Keratinocyte (primary cell): ENCODE results near the gene STUB1. TPM values are rescaled to one million over a fixed set of nuclear protein-coding genes. Genes with fewer than 3 reads are reported as not detected.

ENCODE experiments used
- DNase-seq: peaks from one replicate; pipeline ENCODE4 v3.0.0-alpha.2; 2011; ENCODE audit warnings: low read depth, missing footprints, low spot score
- FAIRE-seq: peaks from 2 replicates; lab custom pipeline; 2011; peaks lifted over from hg19 to GRCh38; lab: Jason Lieb, UNC
- H2AFZ ChIP-seq: 2 replicates; pipeline ENCODE4 v1.6.0; 2012; ENCODE audit warnings: low read length, control low read depth, inconsistent platforms; ENCODE audit not compliant: control insufficient read depth
- H3K27ac ChIP-seq: 2 replicates; pipeline ENCODE4 v1.5.1; 2011; ENCODE audit warnings: low read length; ENCODE audit not compliant: control insufficient read depth, insufficient read depth
- H3K27me3 ChIP-seq: 3 replicates; pipeline ENCODE4 v1.6.0; 2011; ENCODE audit warnings: low read length; ENCODE audit not compliant: control insufficient read depth, insufficient read depth; ENCODE audit errors: extremely low read depth
- H3K36me3 ChIP-seq, 2 experiments: 2 replicates in 1 of 2; 3 replicates in 1 of 2; pipeline ENCODE4 v1.5.1; 2011; ENCODE audit warnings: low read length in 2 of 2, mild to moderate bottlenecking in 1 of 2; ENCODE audit not compliant: control insufficient read depth in 2 of 2, insufficient read depth in 2 of 2; ENCODE audit errors: extremely low read depth in 1 of 2
- H3K4me1 ChIP-seq: 3 replicates; pipeline ENCODE4 v1.5.1; 2011; ENCODE audit warnings: low read length; ENCODE audit not compliant: control insufficient read depth, insufficient read depth; ENCODE audit errors: extremely low read depth
- H3K4me2 ChIP-seq: 3 replicates; pipeline ENCODE4 v1.6.0; 2011; ENCODE audit warnings: low read depth, low read length; ENCODE audit not compliant: control insufficient read depth, insufficient read depth; ENCODE audit errors: extremely low read depth
- H3K4me3 ChIP-seq, 3 experiments: fragments of 200-600 bp in 1 of 3; sonication (generic) in 1 of 3; 2 replicates in 2 of 3; 3 replicates in 1 of 3; pipeline ENCODE4 v1.5.1; 2011 to 2016; ENCODE audit warnings: low read length in 3 of 3, mild to moderate bottlenecking in 3 of 3, control low read depth in 2 of 3, inconsistent platforms in 1 of 3, low read depth in 1 of 3, mixed read lengths in 1 of 3, mixed run types in 1 of 3, moderate library complexity in 1 of 3; ENCODE audit not compliant: control insufficient read depth in 2 of 3, insufficient read depth in 2 of 3; ENCODE audit errors: extremely low read depth in 1 of 3
- H3K79me2 ChIP-seq: 2 replicates; pipeline ENCODE4 v1.6.0; 2012; ENCODE audit warnings: low read length; ENCODE audit not compliant: control insufficient read depth, insufficient read depth
- H3K9ac ChIP-seq: 3 replicates; pipeline ENCODE4 v1.6.0; 2011; ENCODE audit warnings: low read length; ENCODE audit not compliant: control insufficient read depth, insufficient read depth; ENCODE audit errors: extremely low read depth
- H3K9me1 ChIP-seq: 3 replicates; pipeline ENCODE4 v1.6.0; 2011; ENCODE audit warnings: low read length; ENCODE audit not compliant: control insufficient read depth, insufficient read depth; ENCODE audit errors: extremely low read depth
- H3K9me3 ChIP-seq: 2 replicates; pipeline ENCODE4 v1.5.1; 2012; ENCODE audit warnings: low read depth, low read length; ENCODE audit not compliant: control insufficient read depth
- H4K20me1 ChIP-seq: 3 replicates; pipeline ENCODE4 v1.6.0; 2011; ENCODE audit warnings: low read length; ENCODE audit not compliant: control insufficient read depth, insufficient read depth; ENCODE audit errors: extremely low read depth
- CTCF ChIP-seq, 3 experiments: IDR thresholded peaks in 1 of 3; conservative IDR thresholded peaks in 1 of 3; optimal IDR thresholded peaks in 1 of 3; 2 replicates in 2 of 3; 3 replicates in 1 of 3; pipeline versions ENCODE3 to v1.5.1; 2011; ENCODE audit warnings: low read length in 3 of 3, mild to moderate bottlenecking in 3 of 3, moderate library complexity in 2 of 3, control low read depth in 1 of 3, inconsistent platforms in 1 of 3; ENCODE audit not compliant: insufficient read depth in 2 of 3; ENCODE audit errors: extremely low read depth in 1 of 3
- EZH2 ChIP-seq: IDR thresholded peaks from one replicate; pipeline ENCODE4 v1.6.1; 2012; ENCODE audit warnings: inconsistent platforms, mild to moderate bottlenecking, low read length, moderate library complexity
- dilution Hi-C: fragments of 300-500 bp; cut with MboI; formaldehyde crosslinking; loops from one replicate; pipeline ENCODE4 v1.7.0; 2020; ENCODE audit warnings: low sequenced_read_pairs; ENCODE audit not compliant: extremely low pct_ligation_motif_present
- polyA plus RNA-seq, 5 experiments: library from polyadenylated mRNA; depleted of rRNA in 3 of 5; stranded (reverse) in 3 of 5; stranded (forward) in 1 of 5; unstranded in 1 of 5; fragments of >200 nt; gene quantifications; 1 replicate in 1 of 5; 2 replicates in 3 of 5; 3 replicates in 1 of 5; pipeline versions ENCODE4 v1.2.1 to v1.2.3, GENCODE V29; 2011 to 2012; ENCODE audit warnings: missing spikeins in 2 of 5, low read depth in 1 of 5, low replicate concordance in 1 of 5

The STUB1 gene
- polyA plus RNA-seq, 1 donor (not counting 4 experiments of a cell fraction or from before 2014, with no cell fraction given), result 124 TPM

- no peak overlapping the region for H3K4me2 ChIP-seq
- H3K9ac ChIP-seq, result no peak overlapping the region
- dilution Hi-C loops, result no loop called here
- no peaks in the 10 kb centered on the region for H3K9me1 ChIP-seq
- H4K20me1 ChIP-seq, result peaks cover 2% of the 10 kb centered on the region
- H3K4me3 ChIP-seq, result no peak overlapping the region
- H2AFZ ChIP-seq, result no peak overlapping the region
- TF ChIP-seq CTCF (optimal IDR thresholded peaks at IDR 0.05 in 1 of 3, IDR thresholded peaks at IDR 0.05 in 1 of 3, conservative IDR thresholded peaks at IDR 0.05 in 1 of 3; ENCODE audit: extremely low read depth in 1 of 3, insufficient read depth in 2 of 3, low read length in 3 of 3), result no peak
- no peak for TF ChIP-seq EZH2
- H3K9me3 ChIP-seq, result no peaks in the 10 kb centered on the region
- DNase-seq, result no peak
- FAIRE-seq, result no peak
- no peaks in the 10 kb centered on the region for H3K36me3 ChIP-seq
- H3K4me1 ChIP-seq, result peaks cover 5% of the 10 kb centered on the region
- H3K27ac ChIP-seq, result no peak overlapping the region
- no peaks in the 10 kb centered on the region for H3K79me2 ChIP-seq
- peaks cover 69% of the 10 kb centered on the region for H3K27me3 ChIP-seq
These were observed 28.7 kb downstream of the STUB1 start for GRCh38 chr16:708959-709358.

- no peak overlapping the region for H3K4me3 ChIP-seq
- H3K9ac ChIP-seq, result no peak overlapping the region
- FAIRE-seq (no peak), DNase-seq (no peak)
- H3K27ac ChIP-seq, result no peak overlapping the region
- peaks cover 2% of the 10 kb centered on the region for H4K20me1 ChIP-seq
- H3K9me1 ChIP-seq, result no peaks in the 10 kb centered on the region
- dilution Hi-C loops, result no loop called here
- TF ChIP-seq CTCF (optimal IDR thresholded peaks at IDR 0.05 in 1 of 3, IDR thresholded peaks at IDR 0.05 in 1 of 3, conservative IDR thresholded peaks at IDR 0.05 in 1 of 3; ENCODE audit: extremely low read depth in 1 of 3, insufficient read depth in 2 of 3, low read length in 3 of 3) (no peak), EZH2 (no peak)
- H3K27me3 ChIP-seq, result peaks cover 60% of the 10 kb centered on the region
- H3K9me3 ChIP-seq, result no peaks in the 10 kb centered on the region
- H3K4me1 ChIP-seq, result peaks cover 12% of the 10 kb centered on the region
- no peak overlapping the region for H3K4me2 ChIP-seq
- H2AFZ ChIP-seq, result no peak overlapping the region
- no peaks in the 10 kb centered on the region for H3K79me2 ChIP-seq
- H3K36me3 ChIP-seq, result no peaks in the 10 kb centered on the region
These were observed 29.6 kb downstream of the STUB1 start for GRCh38 chr16:709566-710499.
